HepG2 (cell line): ENCODE data around the gene PDK2. TPM values are rescaled to one million over a fixed set of nuclear protein-coding genes. Genes with fewer than 3 reads are reported as not detected.

ENCODE experiments used
- ARNT ChIP-seq: fragments of 450-650 bp; IDR thresholded peaks from 2 replicates; pipeline ENCODE4 v1.6.1; 2017
- ETV5 ChIP-seq: IDR thresholded peaks from 2 replicates; pipeline ENCODE4 v1.6.1; 2018; ENCODE audit warnings: missing biosample characterization, missing genetic modification reagents, inconsistent platforms, borderline replicate concordance
- FOSL2 ChIP-seq: sonication (generic); formaldehyde crosslinking; IDR thresholded peaks from 2 replicates; pipeline ENCODE4 v1.4.0; 2020; ENCODE audit warnings: missing genetic modification reagents
- FOXO1 ChIP-seq: sonication (generic); formaldehyde crosslinking; IDR thresholded peaks from 2 replicates; pipeline ENCODE4 v1.4.0; 2020; ENCODE audit warnings: missing genetic modification reagents
- HNRNPUL1 ChIP-seq: fragments of 200-400 bp; formaldehyde crosslinking; IDR thresholded peaks from 2 replicates; pipeline ENCODE4 v1.6.1; 2017; ENCODE audit warnings: low read depth, mild to moderate bottlenecking, low read length, moderate library complexity
- JUN ChIP-seq: sonication (generic); formaldehyde crosslinking; IDR thresholded peaks from 2 replicates; pipeline ENCODE4 v1.4.0; 2020; ENCODE audit warnings: mild to moderate bottlenecking, missing genetic modification reagents
- MAFF ChIP-seq: IDR thresholded peaks from 2 replicates; pipeline ENCODE4 v1.6.1; 2011; ENCODE audit warnings: low read depth, low read length, improper control_type of control experiment
- POGZ ChIP-seq: sonication (generic); formaldehyde crosslinking; IDR thresholded peaks from 2 replicates; pipeline ENCODE4 v1.4.0; 2020; ENCODE audit warnings: mild to moderate bottlenecking, missing genetic modification reagents
- RARA ChIP-seq: IDR thresholded peaks from 2 replicates; pipeline ENCODE4 v1.6.1; 2016; ENCODE audit warnings: missing genetic modification reagents, missing compliant biosample characterization
- RBM22 ChIP-seq: fragments of 200-400 bp; formaldehyde crosslinking; optimal IDR thresholded peaks from 2 replicates; pipeline ENCODE3; 2017; ENCODE audit warnings: mild to moderate bottlenecking, low read length, moderate library complexity
- RXRB ChIP-seq: IDR thresholded peaks from 2 replicates; pipeline ENCODE4 v1.6.1; 2016; ENCODE audit warnings: borderline replicate concordance, missing genetic modification reagents, missing compliant biosample characterization
- SRY ChIP-seq: sonication (generic); formaldehyde crosslinking; IDR thresholded peaks from 2 replicates; pipeline ENCODE4 v1.8.0; 2022; ENCODE audit warnings: mild to moderate bottlenecking, missing genetic modification reagents
- TAF15 ChIP-seq: fragments of 200-400 bp; formaldehyde crosslinking; IDR thresholded peaks from one replicate; pipeline ENCODE4 v1.6.1; 2018; ENCODE audit warnings: mild to moderate bottlenecking, low read depth, low read length; ENCODE audit not compliant: poor library complexity, severe bottlenecking
- ZC3H4 ChIP-seq: sonication (generic); formaldehyde crosslinking; IDR thresholded peaks from 2 replicates; pipeline ENCODE4 v1.4.0; 2020; ENCODE audit warnings: missing genetic modification reagents, borderline replicate concordance
- ZFP36 ChIP-seq: fragments of 150-350 bp; IDR thresholded peaks from 2 replicates; pipeline ENCODE4 v1.6.1; 2018; ENCODE audit warnings: borderline replicate concordance, low read length, low read depth; ENCODE audit not compliant: partially characterized antibody
- ZNF354B ChIP-seq: sonication (generic); formaldehyde crosslinking; IDR thresholded peaks from 2 replicates; pipeline ENCODE4 v1.8.0; 2022; ENCODE audit warnings: mild to moderate bottlenecking, missing genetic modification reagents
- ZNF589 ChIP-seq: sonication (generic); formaldehyde crosslinking; conservative IDR thresholded peaks from 2 replicates; pipeline ENCODE4 v1.8.0; 2022; ENCODE audit warnings: mild to moderate bottlenecking, moderate library complexity, missing genetic modification reagents
- ZNF75D ChIP-seq: sonication (generic); formaldehyde crosslinking; IDR thresholded peaks from 2 replicates; pipeline ENCODE4 v1.8.1; 2023; ENCODE audit warnings: missing genetic modification reagents, mild to moderate bottlenecking, borderline replicate concordance
- polyA plus RNA-seq, 8 experiments: library from polyadenylated mRNA; depleted of rRNA in 3 of 8; stranded (reverse) in 7 of 8; unstranded in 1 of 8; fragments of >200 nt; fragmentation: Illumina TruSeq in 4 of 8; extraction: Trizol in 4 of 8; gene quantifications; 2 replicates each; pipeline versions ENCODE4 v1.2.1 to v1.2.3, GENCODE V29; 2011 to 2016; ENCODE audit warnings: low read depth in 4 of 8, missing spikeins in 1 of 8, mixed read lengths in 1 of 8; ENCODE audit not compliant: insufficient read depth in 1 of 8
- total RNA-seq, 5 experiments: library from RNA; depleted of rRNA; stranded (reverse); fragments of >200 nt; fragmentation: Illumina TruSeq; extraction: Trizol; gene quantifications; 2 replicates each; pipeline ENCODE4 v1.2.3, GENCODE V29; 2016; ENCODE audit warnings: low read depth in 1 of 5
- TF ChIP-seq, protein P1 (sequence below): sonication (generic); formaldehyde crosslinking; IDR thresholded peaks from 2 replicates; pipeline ENCODE4 v1.5.1; 2020; ENCODE audit warnings: mild to moderate bottlenecking, missing genetic modification reagents, borderline replicate concordance
- TF ChIP-seq, protein P2 (sequence below): sonication (generic); formaldehyde crosslinking; IDR thresholded peaks from 2 replicates; pipeline ENCODE4 v1.4.0; 2020; ENCODE audit warnings: missing genetic modification reagents
- TF ChIP-seq, protein P3 (sequence below): sonication (generic); formaldehyde crosslinking; conservative IDR thresholded peaks from 2 replicates; pipeline ENCODE4 v1.8.0; 2022; ENCODE audit warnings: low read depth, missing genetic modification reagents
- TF ChIP-seq, protein P4 (sequence below): IDR thresholded peaks from 2 replicates; pipeline ENCODE4 v1.6.1; 2016; ENCODE audit warnings: mild to moderate bottlenecking, missing biosample characterization, missing genetic modification reagents
- TF ChIP-seq, protein P5 (sequence below): sonication (generic); formaldehyde crosslinking; IDR thresholded peaks from 2 replicates; pipeline ENCODE4 v1.4.0; 2020; ENCODE audit warnings: mild to moderate bottlenecking, low read depth, missing genetic modification reagents

Gene PDK2
- total and polyA plus RNA-seq, 2 of the 13 experiments (the other 11 are each of a cell fraction or from before 2014, with no cell fraction given), result 18.5 to 59.7 TPM

DNA sequence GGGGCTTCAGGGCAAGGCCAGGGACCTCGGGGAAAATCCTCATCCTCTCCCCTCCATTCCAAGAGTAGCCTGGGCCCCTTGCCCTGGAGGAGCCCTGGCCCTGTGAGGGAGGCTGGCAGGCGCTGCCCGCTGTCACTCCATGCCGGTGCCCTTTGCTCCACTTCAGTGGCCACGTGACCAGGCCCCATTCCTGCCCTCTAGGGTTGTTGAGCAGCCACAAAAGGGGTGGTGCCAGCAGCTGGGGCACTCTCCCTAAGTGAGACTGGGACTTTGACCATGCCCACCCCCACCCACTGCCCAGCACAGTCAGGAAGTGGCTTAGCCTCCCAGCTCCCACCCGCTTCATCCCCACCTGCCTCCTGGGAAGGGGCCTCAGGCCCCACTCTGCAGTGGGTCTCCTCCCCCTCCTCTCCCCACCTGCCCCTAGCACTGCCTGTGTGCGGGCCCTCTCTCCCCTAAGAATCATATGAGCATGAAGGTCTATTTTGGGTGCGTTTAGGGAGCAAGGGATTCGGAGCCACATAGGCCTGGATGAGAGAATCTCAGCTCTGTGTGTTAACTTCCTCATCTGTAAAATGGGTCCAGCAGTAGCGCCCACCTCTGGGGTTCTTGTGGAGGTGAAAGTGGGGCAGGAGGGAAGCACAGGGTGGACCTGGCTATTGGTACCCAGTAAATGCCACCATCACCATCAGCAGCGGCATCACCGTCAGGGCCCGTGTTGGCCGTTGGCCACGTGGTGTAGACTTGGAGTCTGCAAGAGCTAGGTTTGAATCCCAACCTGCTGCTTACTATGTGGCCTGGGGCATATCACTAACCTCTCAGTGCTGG lies 7.2 kb downstream of the PDK2 start (continued):
- TF ChIP-seq TAF15 (no peak), ARNT (no peak), RXRB (CRISPR knock-in tag) (peak; percentile 98), FOSL2 (CRISPR knock-in tag) (peak; percentile 23; the same call in 1 of the 2 replicates), ZNF75D (no peak), ZFP36 (no peak), FOXO1 (CRISPR knock-in tag) (peak; percentile 53; the same call in 1 of the 2 replicates), RBM22 (peak; percentile 73), ZNF354B (CRISPR knock-in tag) (no peak), RARA (CRISPR knock-in tag) (no peak), HNRNPUL1 (no peak), ETV5 (CRISPR knock-in tag) (peak; percentile 46; the same call in 1 of the 2 replicates), SRY (CRISPR knock-in tag) (0 out of 2 replicates have a peak, but pooled peaks have one; percentile 48), JUN (CRISPR knock-in tag) (0 out of 2 replicates have a peak, but pooled peaks have one; percentile 13), MAFF (no peak), ZC3H4 (CRISPR knock-in tag) (no peak), ZNF589 (no peak), POGZ (0 out of 2 replicates have a peak, but pooled peaks have one; percentile 56)
- TF ChIP-seq, protein P1, sequence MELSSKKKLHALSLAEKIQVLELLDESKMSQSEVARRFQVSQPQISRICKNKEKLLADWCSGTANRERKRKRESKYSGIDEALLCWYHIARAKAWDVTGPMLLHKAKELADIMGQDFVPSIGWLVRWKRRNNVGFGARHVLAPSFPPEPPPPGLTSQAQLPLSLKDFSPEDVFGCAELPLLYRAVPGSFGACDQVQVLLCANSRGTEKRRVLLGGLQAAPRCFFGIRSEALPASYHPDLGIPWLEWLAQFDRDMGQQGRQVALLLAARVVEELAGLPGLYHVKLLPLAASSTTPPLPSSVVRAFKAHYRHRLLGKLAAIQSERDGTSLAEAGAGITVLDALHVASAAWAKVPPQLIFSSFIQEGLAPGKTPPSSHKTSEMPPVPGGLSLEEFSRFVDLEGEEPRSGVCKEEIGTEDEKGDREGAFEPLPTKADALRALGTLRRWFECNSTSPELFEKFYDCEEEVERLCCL (CRISPR knock-in tag), result no peak
- TF ChIP-seq, protein P2, sequence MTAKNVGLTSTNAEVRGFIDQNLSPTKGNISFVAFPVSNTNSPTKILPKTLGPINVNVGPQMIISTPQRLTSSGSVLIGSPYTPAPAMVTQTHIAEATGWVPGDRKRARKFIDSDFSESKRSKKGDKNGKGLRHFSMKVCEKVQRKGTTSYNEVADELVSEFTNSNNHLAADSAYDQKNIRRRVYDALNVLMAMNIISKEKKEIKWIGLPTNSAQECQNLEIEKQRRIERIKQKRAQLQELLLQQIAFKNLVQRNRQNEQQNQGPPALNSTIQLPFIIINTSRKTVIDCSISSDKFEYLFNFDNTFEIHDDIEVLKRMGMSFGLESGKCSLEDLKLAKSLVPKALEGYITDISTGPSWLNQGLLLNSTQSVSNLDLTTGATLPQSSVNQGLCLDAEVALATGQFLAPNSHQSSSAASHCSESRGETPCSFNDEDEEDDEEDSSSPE (CRISPR knock-in tag), result no peak
- TF ChIP-seq, protein P3, sequence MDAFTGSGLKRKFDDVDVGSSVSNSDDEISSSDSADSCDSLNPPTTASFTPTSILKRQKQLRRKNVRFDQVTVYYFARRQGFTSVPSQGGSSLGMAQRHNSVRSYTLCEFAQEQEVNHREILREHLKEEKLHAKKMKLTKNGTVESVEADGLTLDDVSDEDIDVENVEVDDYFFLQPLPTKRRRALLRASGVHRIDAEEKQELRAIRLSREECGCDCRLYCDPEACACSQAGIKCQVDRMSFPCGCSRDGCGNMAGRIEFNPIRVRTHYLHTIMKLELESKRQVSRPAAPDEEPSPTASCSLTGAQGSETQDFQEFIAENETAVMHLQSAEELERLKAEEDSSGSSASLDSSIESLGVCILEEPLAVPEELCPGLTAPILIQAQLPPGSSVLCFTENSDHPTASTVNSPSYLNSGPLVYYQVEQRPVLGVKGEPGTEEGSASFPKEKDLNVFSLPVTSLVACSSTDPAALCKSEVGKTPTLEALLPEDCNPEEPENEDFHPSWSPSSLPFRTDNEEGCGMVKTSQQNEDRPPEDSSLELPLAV (CRISPR knock-in tag), result no peak
- TF ChIP-seq, protein P4, sequence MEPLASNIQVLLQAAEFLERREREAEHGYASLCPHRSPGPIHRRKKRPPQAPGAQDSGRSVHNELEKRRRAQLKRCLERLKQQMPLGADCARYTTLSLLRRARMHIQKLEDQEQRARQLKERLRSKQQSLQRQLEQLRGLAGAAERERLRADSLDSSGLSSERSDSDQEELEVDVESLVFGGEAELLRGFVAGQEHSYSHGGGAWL (CRISPR knock-in tag), result peak; percentile 46; the same call in 1 of the 2 replicates
- TF ChIP-seq, protein P5, sequence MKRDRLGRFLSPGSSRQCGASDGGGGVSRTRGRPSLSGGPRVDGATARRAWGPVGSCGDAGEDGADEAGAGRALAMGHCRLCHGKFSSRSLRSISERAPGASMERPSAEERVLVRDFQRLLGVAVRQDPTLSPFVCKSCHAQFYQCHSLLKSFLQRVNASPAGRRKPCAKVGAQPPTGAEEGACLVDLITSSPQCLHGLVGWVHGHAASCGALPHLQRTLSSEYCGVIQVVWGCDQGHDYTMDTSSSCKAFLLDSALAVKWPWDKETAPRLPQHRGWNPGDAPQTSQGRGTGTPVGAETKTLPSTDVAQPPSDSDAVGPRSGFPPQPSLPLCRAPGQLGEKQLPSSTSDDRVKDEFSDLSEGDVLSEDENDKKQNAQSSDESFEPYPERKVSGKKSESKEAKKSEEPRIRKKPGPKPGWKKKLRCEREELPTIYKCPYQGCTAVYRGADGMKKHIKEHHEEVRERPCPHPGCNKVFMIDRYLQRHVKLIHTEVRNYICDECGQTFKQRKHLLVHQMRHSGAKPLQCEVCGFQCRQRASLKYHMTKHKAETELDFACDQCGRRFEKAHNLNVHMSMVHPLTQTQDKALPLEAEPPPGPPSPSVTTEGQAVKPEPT (CRISPR knock-in tag), result peak; percentile 49; the same call in 1 of the 2 replicates
